GM12878 (cell line): ENCODE results near the gene YAF2. TPM values are rescaled to one million over a fixed set of nuclear protein-coding genes. Genes with fewer than 3 reads are reported as not detected.

Source experiments
- ATAC-seq: fragments of 200-7000 bp; cut with Tn5 transposase; 3 replicates; pipeline ENCODE4 v1.9.1; 2020; ENCODE audit warnings: mild to moderate bottlenecking, moderate library complexity
- BruUV-seq: library from RNA; stranded (reverse); fragments of 400-500 nt; replicated peaks from 2 replicates; lab custom pipeline; 2021; lab: Mats Ljungman, UMichigan
- CTCF ChIA-PET: fragments of 300-600 bp; sonication (Branson Sonifier 250); formaldehyde crosslinking; extraction: SDS; loops from one replicate; lab custom pipeline; 2021; ENCODE audit warnings: inconsistent platforms; lab: Yijun Ruan, JAX
- POLR2A ChIA-PET: fragments of 350-600 bp; formaldehyde crosslinking; extraction: SDS; loops from one replicate; lab custom pipeline; 2021; ENCODE audit warnings: inconsistent platforms; lab: Charles Lee
- RAD21 ChIA-PET: fragments of 300-600 bp; sonication (Branson Sonifier 250); formaldehyde crosslinking; loops from one replicate; lab custom pipeline; 2023; ENCODE audit warnings: antibody characterized with exemption; ENCODE audit not compliant: unreplicated experiment; lab: Charles Lee
- SMC1A ChIA-PET: fragments of 300-600 bp; sonication (Branson Sonifier 250); formaldehyde crosslinking; loops from one replicate; lab custom pipeline; 2023; ENCODE audit not compliant: unreplicated experiment, uncharacterized antibody; lab: Charles Lee
- DNase-seq: peaks from one replicate; pipeline ENCODE4 v3.0.0-alpha.2; 2011; ENCODE audit warnings: low read depth, low spot score
- FAIRE-seq: peaks from 3 replicates; lab custom pipeline; 2011; peaks lifted over from hg19 to GRCh38; lab: Jason Lieb, UNC
- H2AFZ ChIP-seq: 2 replicates; pipeline ENCODE4 v1.6.0; 2011; ENCODE audit warnings: low read depth, low read length, control low read depth; ENCODE audit not compliant: control insufficient read depth
- H3K27ac ChIP-seq: 2 replicates; pipeline ENCODE4 v1.5.1; 2011; ENCODE audit warnings: control low read depth; ENCODE audit not compliant: control insufficient read depth, insufficient read depth
- H3K27me3 ChIP-seq, 2 experiments: replicated peaks in 1 of 2; 2 replicates each; pipeline versions ENCODE4 v1.6.0 to v1.6.1; 2011; ENCODE audit warnings: low read length in 1 of 2; ENCODE audit not compliant: control insufficient read depth in 2 of 2, insufficient read depth in 2 of 2
- H3K36me3 ChIP-seq, 2 experiments: 2 replicates each; pipeline ENCODE4 v1.5.1; 2011; ENCODE audit warnings: low read length in 1 of 2; ENCODE audit not compliant: control insufficient read depth in 2 of 2, insufficient read depth in 2 of 2
- H3K4me1 ChIP-seq: 2 replicates; pipeline ENCODE4 v1.6.1; 2011; ENCODE audit warnings: mild to moderate bottlenecking, low read length, moderate library complexity, mixed read lengths; ENCODE audit not compliant: control insufficient read depth, insufficient read depth
- H3K4me2 ChIP-seq: 2 replicates; pipeline ENCODE4 v1.6.0; 2011; ENCODE audit warnings: control low read depth; ENCODE audit not compliant: control insufficient read depth, insufficient read depth
- H3K4me3 ChIP-seq: fragments of 200-600 bp; sonication (generic); 2 replicates; pipeline ENCODE4 v1.5.1; 2016
- H3K79me2 ChIP-seq: 2 replicates; pipeline ENCODE4 v1.6.0; 2011; ENCODE audit warnings: low read length; ENCODE audit not compliant: control insufficient read depth, insufficient read depth
- H3K9ac ChIP-seq: 2 replicates; pipeline ENCODE4 v1.8.0; 2011; ENCODE audit warnings: low read length, control low read depth, mixed read lengths; ENCODE audit not compliant: control insufficient read depth, insufficient read depth
- H3K9me3 ChIP-seq: replicated peaks from 3 replicates; pipeline ENCODE4 v1.5.1; 2011; ENCODE audit warnings: mild to moderate bottlenecking, low read length; ENCODE audit not compliant: control insufficient read depth, insufficient read depth
- H4K20me1 ChIP-seq: 2 replicates; pipeline ENCODE4 v1.6.0; 2011; ENCODE audit not compliant: control insufficient read depth, insufficient read depth
- BMI1 ChIP-seq: fragments of 450-650 bp; IDR thresholded peaks from 2 replicates; pipeline ENCODE4 v1.6.1; 2016; ENCODE audit warnings: mild to moderate bottlenecking, moderate library complexity, borderline replicate concordance
- EP300 ChIP-seq, 2 experiments: fragments of 150-350 bp in 1 of 2; IDR thresholded peaks; 2 replicates each; pipeline ENCODE4 v1.6.1; 2011 to 2012; ENCODE audit warnings: low read depth in 2 of 2, low read length in 2 of 2, borderline replicate concordance in 1 of 2, improper control_type of control experiment in 1 of 2, inconsistent platforms in 1 of 2; ENCODE audit not compliant: control insufficient read depth in 1 of 2
- IKZF1 ChIP-seq: fragments of 450-650 bp; conservative IDR thresholded peaks from 2 replicates; pipeline ENCODE4 v1.6.1; 2017; ENCODE audit warnings: antibody characterized with exemption, mild to moderate bottlenecking
- MTA3 ChIP-seq: IDR thresholded peaks from 2 replicates; pipeline ENCODE4 v1.6.1; 2012; ENCODE audit warnings: low read length, inconsistent platforms, borderline replicate concordance
- NFYA ChIP-seq: IDR thresholded peaks from 2 replicates; pipeline ENCODE4 v1.6.1; 2011; ENCODE audit warnings: low read depth, mild to moderate bottlenecking, low read length, improper control_type of control experiment, borderline replicate concordance
- RAD21 ChIP-seq: IDR thresholded peaks from 2 replicates; pipeline ENCODE4 v1.6.1; 2011; ENCODE audit warnings: mild to moderate bottlenecking, low read depth, low read length, moderate library complexity; ENCODE audit not compliant: insufficient read depth
- SIN3A ChIP-seq: IDR thresholded peaks from 2 replicates; pipeline ENCODE4 v1.6.1; 2012; ENCODE audit warnings: low read depth, low read length, improper control_type of control experiment
- SMC3 ChIP-seq: IDR thresholded peaks from 2 replicates; pipeline ENCODE4 v1.6.1; 2011; ENCODE audit warnings: low read length, improper control_type of control experiment, borderline replicate concordance
- SUZ12 ChIP-seq: fragments of 200-600 bp; sonication (generic); IDR thresholded peaks from one replicate; pipeline ENCODE4 v1.6.1; 2018; ENCODE audit warnings: antibody characterized with exemption, mild to moderate bottlenecking; ENCODE audit not compliant: unreplicated experiment
- ZNF384 ChIP-seq: IDR thresholded peaks from 2 replicates; pipeline ENCODE4 v1.6.1; 2012; ENCODE audit warnings: low read depth, mild to moderate bottlenecking, low read length, improper control_type of control experiment, borderline replicate concordance
- WGBS: methylation state at CpG from one replicate; pipeline ENCODE4 v1.1.6; 2016; ENCODE audit warnings: low lambda C conversion rate; ENCODE audit not compliant: insufficient replicate concordance, insufficient coverage; ENCODE audit errors: missing lambda C conversion rate; 5-methylcytosine and 5-hydroxymethylcytosine counted together
- in situ Hi-C: fragments of 300-500 bp; cut with MboI; formaldehyde crosslinking; loops from 9 replicates; pipeline ENCODE4 v1.14.3; 2018; ENCODE audit warnings: mixed read lengths
- intact Hi-C: fragments of 100-400 bp; cut with micrococcal nuclease; formaldehyde crosslinking; loops from one replicate; pipeline ENCODE4 v1.14.2; 2022; ENCODE audit not compliant: unreplicated experiment
- polyA plus RNA-seq, 11 experiments: library from polyadenylated mRNA; depleted of rRNA in 4 of 11; unstranded in 6 of 11; stranded (reverse) in 5 of 11; fragments of >200 nt; fragmentation: Nextera tagmentation in 4 of 11; fragmentation: Illumina TruSeq in 1 of 11; extraction: Ambion mirVana in 4 of 11; extraction: Trizol in 1 of 11; gene quantifications; 1 replicate in 1 of 11; 2 replicates in 10 of 11; pipeline versions ENCODE4 v1.2.1 to v1.2.3, GENCODE V29; 2011 to 2016; ENCODE audit warnings: inconsistent platforms in 2 of 11, missing spikeins in 2 of 11, low read depth in 1 of 11
- total RNA-seq, 4 experiments: library from RNA; depleted of rRNA in 3 of 4; stranded (reverse); fragments of >200 nt in 3 of 4; fragmentation: Illumina TruSeq in 1 of 4; extraction: Trizol in 1 of 4; gene quantifications; 2 replicates each; pipeline versions ENCODE4 v1.2.1 to v1.2.3, GENCODE V29; 2013 to 2021
- TF ChIP-seq, protein P1 (sequence below): IDR thresholded peaks from 2 replicates; pipeline ENCODE4 v1.6.1; 2012; ENCODE audit warnings: low read length, inconsistent platforms
- TF ChIP-seq, protein P2 (sequence below): IDR thresholded peaks from 2 replicates; pipeline ENCODE4 v1.6.1; 2011; ENCODE audit warnings: borderline replicate concordance, low read depth, mild to moderate bottlenecking, moderate library complexity, mixed read lengths, low read length; ENCODE audit not compliant: insufficient read depth; ENCODE audit errors: extremely low read length
- TF ChIP-seq, protein P3 (sequence below): fragments of 450-650 bp; IDR thresholded peaks from 2 replicates; pipeline ENCODE4 v1.6.1; 2018; ENCODE audit warnings: borderline replicate concordance, mild to moderate bottlenecking; ENCODE audit not compliant: partially characterized antibody
- TF ChIP-seq, protein P4 (sequence below): fragments of 450-650 bp; formaldehyde crosslinking; IDR thresholded peaks from 2 replicates; pipeline ENCODE4 v1.4.0; 2022; ENCODE audit warnings: mild to moderate bottlenecking, moderate library complexity

YAF2 gene
- total and polyA plus RNA-seq, 10 of the 15 experiments (the other 5 are each of a cell fraction or from before 2014, with no cell fraction given) = 18.8 to 36.6 (median 23.0) TPM

DNA sequence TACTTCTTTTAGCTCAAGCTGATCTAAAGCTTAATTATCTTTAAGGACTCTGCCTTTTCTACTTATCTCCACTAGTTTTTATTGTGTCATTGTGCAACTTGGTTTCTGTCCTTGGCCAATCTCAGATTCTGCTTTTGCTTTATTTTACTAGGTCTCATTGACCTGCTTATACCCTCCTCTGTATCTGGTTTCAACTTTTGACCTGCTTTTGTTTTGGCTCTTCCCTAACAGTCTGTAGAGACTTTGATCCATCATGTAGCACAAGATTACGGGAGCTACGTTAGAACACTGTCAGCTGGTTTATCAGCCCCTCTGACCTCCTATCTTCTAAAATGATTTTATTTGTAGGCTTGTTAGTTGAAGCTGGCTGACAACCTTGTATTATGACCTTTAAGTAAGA is 44.2 kb upstream of the YAF2 start:
- Histone ChIP-seq H3K79me2 (no peaks in the 10 kb centered on the region), H3K4me1 (peaks cover 3% of the 10 kb centered on the region; the same call in 1 of the 2 replicates), H3K27ac (no peak overlapping the region), H3K9me3 (no peaks in the 10 kb centered on the region), H4K20me1 (no peaks in the 10 kb centered on the region), H3K4me3 (no peak overlapping the region), H3K36me3 (no peaks in the 10 kb centered on the region), H3K9ac (no peak overlapping the region), H3K4me2 (no peak overlapping the region), H3K27me3 (no peaks in the 10 kb centered on the region), H2AFZ (no peak overlapping the region)
- WGBS = 100% methylated on average over 2 of the region's 2 CpGs
- no peak for ATAC-seq
- ChIA-PET SMC1A (interaction anchor here (0.9 to 1.4 kb wide), 5 partner anchors 12 to 119 kb away, joined by 3 read pairs; no protein-coding TSS in a partner anchor), CTCF (interaction anchor here (0.5 to 2.1 kb wide), 4 partner anchors 11 to 50 kb away, joined by 3 to 9 read pairs (median 4); no protein-coding TSS in a partner anchor), POLR2A (no interaction called here), RAD21 (interaction anchor here (1.0 to 1.4 kb wide), 3 partner anchors 9 to 17 kb away, joined by 3 to 4 read pairs (median 4); no protein-coding TSS in a partner anchor)
- FAIRE-seq = no peak
- no TSS peak for BruUV-seq
- in situ Hi-C loops (no loop called here), intact Hi-C loops (no loop called here)
- no peak for DNase-seq
- TF ChIP-seq RAD21 (no peak), IKZF1 (no peak), BMI1 (no peak), SUZ12 (no peak), NFYA (no peak), SMC3 (no peak), SIN3A (no peak), MTA3 (no peak), EP300 (IDR thresholded peaks at IDR 0.05; ENCODE audit: borderline replicate concordance in 1 of 2, control insufficient read depth in 1 of 2, low read depth in 2 of 2, low read length in 2 of 2) (no peak), ZNF384 (no peak)
- TF ChIP-seq, protein P1, sequence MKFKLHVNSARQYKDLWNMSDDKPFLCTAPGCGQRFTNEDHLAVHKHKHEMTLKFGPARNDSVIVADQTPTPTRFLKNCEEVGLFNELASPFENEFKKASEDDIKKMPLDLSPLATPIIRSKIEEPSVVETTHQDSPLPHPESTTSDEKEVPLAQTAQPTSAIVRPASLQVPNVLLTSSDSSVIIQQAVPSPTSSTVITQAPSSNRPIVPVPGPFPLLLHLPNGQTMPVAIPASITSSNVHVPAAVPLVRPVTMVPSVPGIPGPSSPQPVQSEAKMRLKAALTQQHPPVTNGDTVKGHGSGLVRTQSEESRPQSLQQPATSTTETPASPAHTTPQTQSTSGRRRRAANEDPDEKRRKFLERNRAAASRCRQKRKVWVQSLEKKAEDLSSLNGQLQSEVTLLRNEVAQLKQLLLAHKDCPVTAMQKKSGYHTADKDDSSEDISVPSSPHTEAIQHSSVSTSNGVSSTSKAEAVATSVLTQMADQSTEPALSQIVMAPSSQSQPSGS = no peak
- TF ChIP-seq, protein P2, sequence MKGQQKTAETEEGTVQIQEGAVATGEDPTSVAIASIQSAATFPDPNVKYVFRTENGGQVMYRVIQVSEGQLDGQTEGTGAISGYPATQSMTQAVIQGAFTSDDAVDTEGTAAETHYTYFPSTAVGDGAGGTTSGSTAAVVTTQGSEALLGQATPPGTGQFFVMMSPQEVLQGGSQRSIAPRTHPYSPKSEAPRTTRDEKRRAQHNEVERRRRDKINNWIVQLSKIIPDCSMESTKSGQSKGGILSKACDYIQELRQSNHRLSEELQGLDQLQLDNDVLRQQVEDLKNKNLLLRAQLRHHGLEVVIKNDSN = no peak
- TF ChIP-seq, protein P3, sequence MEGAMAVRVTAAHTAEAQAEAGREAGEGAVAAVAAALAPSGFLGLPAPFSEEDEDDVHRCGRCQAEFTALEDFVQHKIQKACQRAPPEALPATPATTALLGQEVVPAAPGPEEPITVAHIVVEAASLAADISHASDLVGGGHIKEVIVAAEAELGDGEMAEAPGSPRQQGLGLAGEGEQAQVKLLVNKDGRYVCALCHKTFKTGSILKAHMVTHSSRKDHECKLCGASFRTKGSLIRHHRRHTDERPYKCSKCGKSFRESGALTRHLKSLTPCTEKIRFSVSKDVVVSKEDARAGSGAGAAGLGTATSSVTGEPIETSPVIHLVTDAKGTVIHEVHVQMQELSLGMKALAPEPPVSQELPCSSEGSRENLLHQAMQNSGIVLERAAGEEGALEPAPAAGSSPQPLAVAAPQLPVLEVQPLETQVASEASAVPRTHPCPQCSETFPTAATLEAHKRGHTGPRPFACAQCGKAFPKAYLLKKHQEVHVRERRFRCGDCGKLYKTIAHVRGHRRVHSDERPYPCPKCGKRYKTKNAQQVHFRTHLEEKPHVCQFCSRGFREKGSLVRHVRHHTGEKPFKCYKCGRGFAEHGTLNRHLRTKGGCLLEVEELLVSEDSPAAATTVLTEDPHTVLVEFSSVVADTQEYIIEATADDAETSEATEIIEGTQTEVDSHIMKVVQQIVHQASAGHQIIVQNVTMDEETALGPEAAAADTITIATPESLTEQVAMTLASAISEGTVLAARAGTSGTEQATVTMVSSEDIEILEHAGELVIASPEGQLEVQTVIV = no peak
- TF ChIP-seq, protein P4, sequence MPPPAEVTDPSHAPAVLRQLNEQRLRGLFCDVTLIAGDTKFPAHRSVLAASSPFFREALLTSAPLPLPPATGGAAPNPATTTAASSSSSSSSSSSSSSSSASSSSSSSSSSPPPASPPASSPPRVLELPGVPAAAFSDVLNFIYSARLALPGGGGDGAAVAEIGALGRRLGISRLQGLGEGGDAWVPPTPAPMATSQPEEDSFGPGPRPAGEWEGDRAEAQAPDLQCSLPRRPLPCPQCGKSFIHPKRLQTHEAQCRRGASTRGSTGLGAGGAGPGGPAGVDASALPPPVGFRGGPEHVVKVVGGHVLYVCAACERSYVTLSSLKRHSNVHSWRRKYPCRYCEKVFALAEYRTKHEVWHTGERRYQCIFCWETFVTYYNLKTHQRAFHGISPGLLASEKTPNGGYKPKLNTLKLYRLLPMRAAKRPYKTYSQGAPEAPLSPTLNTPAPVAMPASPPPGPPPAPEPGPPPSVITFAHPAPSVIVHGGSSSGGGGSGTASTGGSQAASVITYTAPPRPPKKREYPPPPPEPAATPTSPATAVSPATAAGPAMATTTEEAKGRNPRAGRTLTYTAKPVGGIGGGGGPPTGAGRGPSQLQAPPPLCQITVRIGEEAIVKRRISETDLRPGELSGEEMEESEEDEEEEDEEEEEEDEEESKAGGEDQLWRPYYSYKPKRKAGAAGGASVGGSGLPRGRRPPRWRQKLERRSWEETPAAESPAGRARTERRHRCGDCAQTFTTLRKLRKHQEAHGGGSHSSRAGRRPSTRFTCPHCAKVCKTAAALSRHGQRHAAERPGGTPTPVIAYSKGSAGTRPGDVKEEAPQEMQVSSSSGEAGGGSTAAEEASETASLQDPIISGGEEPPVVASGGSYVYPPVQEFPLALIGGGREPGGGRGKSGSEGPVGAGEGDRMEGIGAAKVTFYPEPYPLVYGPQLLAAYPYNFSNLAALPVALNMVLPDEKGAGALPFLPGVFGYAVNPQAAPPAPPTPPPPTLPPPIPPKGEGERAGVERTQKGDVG (CRISPR knock-in tag) = no peak
